Activated B cell treated with CpG ODN at 0.5 μM for 24 hours (primary cell): Measurements from ENCODE around the gene CBLL1. TPM values are rescaled to one million over a fixed set of nuclear protein-coding genes. Genes with fewer than 3 reads are reported as not detected.

Experiments used
- ATAC-seq: fragments of 200-7000 bp; cut with Tn5 transposase; one replicate; pipeline ENCODE4 v1.10.0; 2021; ENCODE audit warnings: low read depth, mild to moderate bottlenecking, moderate library complexity
- CTCF ChIA-PET: fragments of 350-600 bp; sonication (Branson Sonifier 250); formaldehyde crosslinking; loops from one replicate; lab custom pipeline; 2021; ENCODE audit warnings: antibody characterized with exemption; lab: Charles Lee
- POLR2A ChIA-PET: fragments of 350-600 bp; sonication (Branson Sonifier 250); formaldehyde crosslinking; loops from one replicate; lab custom pipeline; 2021; ENCODE audit warnings: antibody characterized with exemption; lab: Charles Lee
- DNase-seq: peaks from one replicate; pipeline ENCODE4 v3.0.0; 2022
- H3K27ac Mint-ChIP-seq: one replicate; pipeline ENCODE4 v1.8.0; 2020; ENCODE audit warnings: mixed read lengths
- H3K27me3 Mint-ChIP-seq: one replicate; pipeline ENCODE4 v1.8.0; 2021; ENCODE audit warnings: mixed read lengths
- H3K36me3 Mint-ChIP-seq: one replicate; pipeline ENCODE4 v1.8.0; 2021; ENCODE audit warnings: low read depth, mixed read lengths
- H3K4me1 Mint-ChIP-seq: one replicate; pipeline ENCODE4 v1.8.0; 2021; ENCODE audit warnings: mixed read lengths
- H3K4me3 Mint-ChIP-seq: one replicate; pipeline ENCODE4 v1.8.0; 2020; ENCODE audit warnings: mild to moderate bottlenecking, mixed read lengths
- H3K9me3 Mint-ChIP-seq: one replicate; pipeline ENCODE4 v1.8.0; 2020; ENCODE audit warnings: mixed read lengths
- CTCF ChIP-seq: fragments of 200-600 bp; IDR thresholded peaks from one replicate; pipeline ENCODE4 v1.8.0; 2022; ENCODE audit warnings: antibody characterized with exemption, mild to moderate bottlenecking
- intact Hi-C: fragments of 100-400 bp; cut with micrococcal nuclease; formaldehyde crosslinking; loops from one replicate; pipeline ENCODE4 v1.15.1; 2024
- total RNA-seq: library from RNA; stranded (reverse); gene quantifications from 2 replicates; pipeline ENCODE4 v1.2.3, GENCODE V29; 2022

The CBLL1 gene
- total RNA-seq, 1 donor from 2014 or later: 47.2 TPM

GRCh38 chr7:107728276-107728675 lies 15.7 kb upstream of the CBLL1 start:
- H3K9me3 Mint-ChIP-seq: no peaks in the 10 kb centered on the region
- peaks cover 16% of the 10 kb centered on the region for H3K27me3 Mint-ChIP-seq
- CTCF ChIA-PET: interaction anchor here (1.1 to 7.5 kb wide), 3 partner anchors 15 to 291 kb away, joined by 3 to 93 read pairs (median 4); partner anchors contain the start of gene CBLL1
- ATAC-seq (no peak), DNase-seq (no peak)
- POLR2A ChIA-PET: no interaction called here
- no peak overlapping the region for H3K4me3 Mint-ChIP-seq
- H3K36me3 Mint-ChIP-seq: no peaks in the 10 kb centered on the region
- H3K4me1 Mint-ChIP-seq: no peaks in the 10 kb centered on the region
- TF ChIP-seq CTCF: no peak
- intact Hi-C loops: loop anchor here (10.0 kb wide), 2 partner anchors 523 to 783 kb away; no protein-coding TSS in a partner anchor
- no peak overlapping the region for H3K27ac Mint-ChIP-seq

DNA sequence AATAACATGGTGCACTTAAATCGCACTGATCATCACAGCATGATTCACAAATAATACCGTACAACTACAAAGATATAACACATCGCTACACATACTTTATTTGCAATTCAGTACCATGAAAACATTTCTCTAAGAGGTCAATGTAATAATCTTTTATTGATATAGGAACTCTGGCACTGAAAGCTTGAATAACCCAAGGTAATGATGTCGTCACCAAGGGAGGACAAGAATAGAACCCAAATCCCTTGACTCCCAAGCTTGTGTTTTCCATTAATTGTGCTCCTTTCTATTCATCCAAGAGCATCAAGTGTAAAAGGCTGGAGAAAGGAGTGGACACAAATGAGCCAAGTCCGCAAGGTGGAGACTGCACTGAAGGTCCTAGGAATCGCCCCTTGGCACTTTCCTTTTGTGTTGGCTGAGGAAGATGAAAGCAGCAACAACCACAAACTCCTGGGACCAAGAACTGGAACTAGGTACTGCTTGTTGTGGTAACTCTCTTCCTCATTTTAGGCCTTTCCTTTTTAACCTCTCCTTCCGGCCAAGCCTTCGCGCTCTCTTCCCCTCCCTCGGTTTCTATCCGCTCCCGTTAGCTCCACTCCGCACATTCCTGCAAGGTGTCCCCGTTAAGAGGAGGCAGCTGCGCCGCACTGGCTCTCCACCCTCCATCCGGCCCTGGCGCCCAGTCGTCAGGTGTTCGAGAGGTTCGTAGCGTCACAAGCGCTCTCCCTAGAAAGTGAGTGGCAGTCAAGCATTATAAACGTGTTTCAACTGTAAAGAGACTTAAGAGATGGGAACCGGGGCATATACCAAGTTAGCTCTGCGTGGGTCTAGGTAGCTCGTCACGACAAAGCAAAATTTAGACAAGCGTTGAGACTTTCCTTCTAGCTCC lies 1.0 kb upstream of the CBLL1 start:
- intact Hi-C loops: loop anchor here (1.0 to 5.0 kb wide), 13 partner anchors 82 to 1082 kb away; partner anchors contain the start of genes BCAP29, CCDC71L, COG5 and DLD
- DNase-seq: peak; percentile 64

GRCh38 chr7:107744345-107744750 lies 406 bp downstream of the CBLL1 start:
- ATAC-seq (peak; percentile 37), DNase-seq (no peak)
- peak overlapping the region; percentile 99 for H3K27ac Mint-ChIP-seq
- intact Hi-C loops: loop anchor here (5.0 kb wide), 1 partner anchor 282 kb away; no protein-coding TSS in a partner anchor
- ChIA-PET POLR2A (interaction anchor here (0.6 to 3.0 kb wide), 10 partner anchors 11 to 1459 kb away, joined by 3 to 45 read pairs (median 4); partner anchors contain the start of genes BCAP29, COG5, DLD and DUS4L), CTCF (interaction anchor here (0.6 to 1.7 kb wide), 3 partner anchors 17 to 576 kb away, joined by 3 to 4 read pairs (median 3); no protein-coding TSS in a partner anchor)
- peaks cover 28% of the 10 kb centered on the region for H3K36me3 Mint-ChIP-seq
- peaks cover 55% of the 10 kb centered on the region for H3K4me1 Mint-ChIP-seq
- no peaks in the 10 kb centered on the region for H3K9me3 Mint-ChIP-seq
- H3K4me3 Mint-ChIP-seq: peak overlapping the region; percentile 96
- no peak for TF ChIP-seq CTCF
- H3K27me3 Mint-ChIP-seq: no peaks in the 10 kb centered on the region

More for the DNA sequence above, 1.0 kb upstream of the CBLL1 start:
- peak overlapping the region; percentile 96 for H3K4me3 Mint-ChIP-seq
- H3K4me1 Mint-ChIP-seq: peaks cover 49% of the 10 kb centered on the region
- no peaks in the 10 kb centered on the region for H3K27me3 Mint-ChIP-seq
- peak overlapping the region; percentile 99 for H3K27ac Mint-ChIP-seq
- H3K9me3 Mint-ChIP-seq: no peaks in the 10 kb centered on the region
- ATAC-seq: peak; percentile 26
- peaks cover 22% of the 10 kb centered on the region for H3K36me3 Mint-ChIP-seq
- CTCF ChIA-PET: interaction anchor here (0.6 to 1.7 kb wide), 8 partner anchors 16 to 575 kb away, joined by 3 to 7 read pairs (median 3); no protein-coding TSS in a partner anchor
- no peak for TF ChIP-seq CTCF
- POLR2A ChIA-PET: interaction anchor here (0.6 to 3.0 kb wide), 23 partner anchors 10 to 1681 kb away, joined by 3 to 45 read pairs (median 4); partner anchors contain the start of genes BCAP29, COG5, DLD and DUS4L

DNA sequence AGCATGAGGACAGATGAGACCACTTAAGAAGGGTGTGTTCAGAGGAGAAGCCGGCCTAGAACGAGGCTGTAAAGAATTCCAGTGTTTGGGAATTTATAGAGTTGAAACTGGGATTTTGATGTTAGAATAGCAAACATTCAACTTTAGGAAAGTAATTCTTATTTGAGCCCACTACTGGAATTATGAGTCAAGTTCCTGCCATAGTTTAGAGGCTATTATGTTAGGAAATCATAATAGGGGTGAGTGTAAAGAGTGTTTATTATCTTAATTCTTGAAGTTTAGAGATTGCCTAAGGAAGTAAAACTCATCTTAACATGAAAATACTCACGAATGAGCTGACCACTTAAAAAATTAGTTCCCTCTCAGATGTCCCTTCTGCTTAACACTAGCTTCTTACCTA lies 2.1 kb downstream of the CBLL1 start:
- ChIA-PET POLR2A (interaction anchor here (1.0 kb wide), 1 partner anchor 182 kb away, joined by 3 read pairs; no protein-coding TSS in a partner anchor), CTCF (interaction anchor here (1.2 to 1.6 kb wide), 2 partner anchors 129 to 1026 kb away, joined by 3 to 4 read pairs; no protein-coding TSS in a partner anchor)
- ATAC-seq (no peak), DNase-seq (no peak)
- TF ChIP-seq CTCF: no peak
- Mint-ChIP-seq H3K4me1 (peaks cover 57% of the 10 kb centered on the region), H3K27ac (peak overlapping the region; percentile 2), H3K9me3 (no peaks in the 10 kb centered on the region), H3K4me3 (peak overlapping the region; percentile 65), H3K36me3 (peaks cover 42% of the 10 kb centered on the region), H3K27me3 (no peaks in the 10 kb centered on the region)
- intact Hi-C loops: no loop called here

DNA sequence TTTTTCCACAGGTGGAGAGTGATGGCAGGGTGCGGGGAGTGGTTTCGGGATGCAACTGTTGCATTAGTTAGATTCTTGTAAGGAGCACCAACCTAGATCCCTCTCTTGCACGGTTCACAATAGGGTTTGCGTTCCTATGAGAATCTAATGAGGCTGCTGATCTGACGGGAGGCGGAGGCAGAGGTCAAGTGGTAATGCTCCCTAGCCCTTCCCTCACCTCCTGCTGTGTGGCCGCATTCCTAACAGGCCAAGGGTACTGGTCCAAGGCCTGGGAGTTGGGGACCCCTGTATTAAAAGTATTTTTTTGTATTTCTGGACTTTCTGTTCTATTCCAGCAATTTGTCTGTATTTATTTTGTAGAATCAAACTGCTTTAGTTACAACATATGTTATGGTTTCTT lies 7.2 kb downstream of the CBLL1 start:
- H3K4me3 Mint-ChIP-seq: no peak overlapping the region
- no peak for TF ChIP-seq CTCF
- ATAC-seq (no peak), DNase-seq (no peak)
- peaks cover 25% of the 10 kb centered on the region for H3K4me1 Mint-ChIP-seq
- intact Hi-C loops: no loop called here
- ChIA-PET POLR2A (no interaction called here), CTCF (no interaction called here)
- no peaks in the 10 kb centered on the region for H3K27me3 Mint-ChIP-seq
- H3K9me3 Mint-ChIP-seq: no peaks in the 10 kb centered on the region
- no peak overlapping the region for H3K27ac Mint-ChIP-seq
- H3K36me3 Mint-ChIP-seq: peaks cover 62% of the 10 kb centered on the region
